HCT116 (cell line): Measurements from ENCODE around the gene IGFN1. TPM values are rescaled to one million over a fixed set of nuclear protein-coding genes. Genes with fewer than 3 reads are reported as not detected.

Source experiments
- ATAC-seq: fragments of 200-7000 bp; cut with Tn5 transposase; 2 replicates; pipeline ENCODE4 v1.9.1; 2020; ENCODE audit warnings: mild to moderate bottlenecking, moderate library complexity
- BruUV-seq: library from RNA; stranded (reverse); fragments of 400-500 nt; replicated peaks from 2 replicates; lab custom pipeline; 2021; lab: Mats Ljungman, UMichigan
- CTCF ChIA-PET: fragments of 300-600 bp; sonication (Branson Sonifier 250); formaldehyde crosslinking; loops from one replicate; lab custom pipeline; 2021; ENCODE audit warnings: antibody characterized with exemption; lab: Charles Lee
- POLR2A ChIA-PET: fragments of 300-600, 350-600 bp; sonication (Branson Sonifier 250); formaldehyde crosslinking; loops from one replicate; lab custom pipeline; 2021; ENCODE audit warnings: antibody characterized with exemption; lab: Charles Lee
- RAD21 ChIA-PET, 2 experiments: fragments of 300-600 bp; sonication (Branson Sonifier 250); formaldehyde crosslinking; loops; one replicate each; lab custom pipeline; 2023; ENCODE audit warnings: low total read pairs in 2 of 2; ENCODE audit not compliant: uncharacterized antibody in 2 of 2, unreplicated experiment in 2 of 2, low non-redundant PET in 1 of 2; lab: Charles Lee
- DNase-seq: peaks from one replicate; pipeline ENCODE4 v3.0.0-alpha.2; 2010; ENCODE audit warnings: low read depth, low spot score
- H2AFZ ChIP-seq: fragments of 200-600 bp; shearing (Covaris generic), sonication (generic); 2 replicates; pipeline ENCODE4 v1.6.1; 2017; ENCODE audit warnings: low read depth, mixed run types, mixed read lengths, antibody characterized with exemption, low read length; ENCODE audit not compliant: poor library complexity, severe bottlenecking
- H3K27ac ChIP-seq: 2 replicates; pipeline ENCODE4 v1.5.1; 2012; ENCODE audit warnings: low read depth, low read length
- H3K27me3 ChIP-seq: fragments of 200-600 bp; sonication (generic); 2 replicates; pipeline ENCODE4 v1.6.1; 2016; ENCODE audit warnings: mixed run types, low read length, mixed read lengths; ENCODE audit not compliant: insufficient read depth
- H3K36me3 ChIP-seq, 2 experiments: fragments of 200-500 bp in 1 of 2; fragments of 200-600 bp in 1 of 2; sonication (Bioruptor generic) in 1 of 2; sonication (generic) in 1 of 2; 2 replicates each; pipeline versions ENCODE4 v1.5.1 to v1.6.1; 2014 to 2016; ENCODE audit warnings: low read length in 2 of 2, inconsistent platforms in 1 of 2, mixed read lengths in 1 of 2, mixed run types in 1 of 2; ENCODE audit not compliant: insufficient read depth in 2 of 2, control insufficient read depth in 1 of 2
- H3K4me1 ChIP-seq, 2 experiments: fragments of 200-600 bp in 1 of 2; sonication (generic) in 1 of 2; 2 replicates each; pipeline versions ENCODE4 v1.5.1 to v1.6.1; 2012 to 2017; ENCODE audit warnings: low read length in 2 of 2, inconsistent platforms in 1 of 2, mild to moderate bottlenecking in 1 of 2, mixed read lengths in 1 of 2, mixed run types in 1 of 2, moderate library complexity in 1 of 2; ENCODE audit not compliant: insufficient read depth in 2 of 2, control insufficient read depth in 1 of 2
- H3K4me2 ChIP-seq: fragments of 200-600 bp; sonication (generic); 2 replicates; pipeline ENCODE4 v1.6.1; 2017; ENCODE audit warnings: mixed run types, low read length, mixed read lengths
- H3K4me3 ChIP-seq, 2 experiments: fragments of 200-600 bp in 1 of 2; sonication (generic) in 1 of 2; replicated peaks in 1 of 2; 2 replicates each; pipeline ENCODE4 v1.5.1; 2011 to 2016; ENCODE audit warnings: low read length in 2 of 2, control low read depth in 1 of 2, low read depth in 1 of 2, mild to moderate bottlenecking in 1 of 2, mixed read lengths in 1 of 2, mixed run types in 1 of 2
- H3K79me2 ChIP-seq: fragments of 200-600 bp; sonication (generic); 2 replicates; pipeline ENCODE4 v1.6.1; 2017; ENCODE audit warnings: mild to moderate bottlenecking, mixed run types, low read length, moderate library complexity, mixed read lengths; ENCODE audit not compliant: insufficient read depth
- H3K9ac ChIP-seq: fragments of 200-600 bp; sonication (generic); 2 replicates; pipeline ENCODE4 v1.6.1; 2016; ENCODE audit warnings: low read length, mixed read lengths
- H3K9me2 ChIP-seq: fragments of 200-600 bp; sonication (generic), shearing (Covaris generic); 2 replicates; pipeline ENCODE4 v1.6.1; 2017; ENCODE audit warnings: mixed run types, mild to moderate bottlenecking, moderate library complexity; ENCODE audit not compliant: insufficient read depth
- H3K9me3 ChIP-seq, 2 experiments: fragments of 200-500 bp in 1 of 2; fragments of 200-600 bp in 1 of 2; sonication (Bioruptor generic) in 1 of 2; sonication (generic) in 1 of 2; 2 replicates each; pipeline ENCODE4 v1.6.1; 2014 to 2017; ENCODE audit warnings: low read length in 2 of 2, mixed read lengths in 2 of 2, inconsistent platforms in 1 of 2, low read depth in 1 of 2, mild to moderate bottlenecking in 1 of 2, mixed run types in 1 of 2, moderate library complexity in 1 of 2; ENCODE audit not compliant: control insufficient read depth in 1 of 2, insufficient read depth in 1 of 2
- H4K20me1 ChIP-seq: fragments of 200-600 bp; sonication (generic), shearing (Covaris generic); 2 replicates; pipeline ENCODE4 v1.6.1; 2017; ENCODE audit warnings: mixed run types, mild to moderate bottlenecking, moderate library complexity; ENCODE audit not compliant: insufficient read depth
- CEBPB ChIP-seq: IDR thresholded peaks from 2 replicates; pipeline ENCODE4 v1.6.1; 2012; ENCODE audit warnings: low read depth
- EZH2phosphoT487 ChIP-seq: fragments of 200-600 bp; IDR thresholded peaks from 2 replicates; pipeline ENCODE4 v1.6.1; 2018; ENCODE audit warnings: antibody characterized with exemption, borderline replicate concordance
- FOSL1 ChIP-seq: IDR thresholded peaks from 2 replicates; pipeline ENCODE4 v1.6.1; 2012; ENCODE audit warnings: low read depth
- POLR2A ChIP-seq: IDR thresholded peaks from 2 replicates; pipeline ENCODE4 v1.7.0; 2011; ENCODE audit warnings: borderline replicate concordance; ENCODE audit not compliant: insufficient read depth, insufficient read length; ENCODE audit errors: extremely low read depth
- RAD21 ChIP-seq: IDR thresholded peaks from 2 replicates; pipeline ENCODE4 v1.6.1; 2012; ENCODE audit warnings: low read depth, mild to moderate bottlenecking
- SP1 ChIP-seq: IDR thresholded peaks from 2 replicates; pipeline ENCODE4 v1.6.1; 2012; ENCODE audit warnings: low read depth
- YY1 ChIP-seq: IDR thresholded peaks from 2 replicates; pipeline ENCODE4 v1.6.1; 2011; ENCODE audit warnings: low read length, low read depth, moderate library complexity, mild to moderate bottlenecking; ENCODE audit not compliant: insufficient replicate concordance; ENCODE audit errors: extremely low read depth
- ZFX ChIP-seq: fragments of 450-650 bp; IDR thresholded peaks from 2 replicates; pipeline ENCODE4 v1.6.1; 2017
- ZNF274 ChIP-seq: fragments of 200-500 bp; sonication (Bioruptor generic); IDR thresholded peaks from 2 replicates; pipeline ENCODE4 v1.6.1; 2014; ENCODE audit warnings: mild to moderate bottlenecking, low read depth, low read length, inconsistent platforms
- intact Hi-C: fragments of 100-400 bp; cut with micrococcal nuclease; formaldehyde crosslinking; loops from 2 replicates; pipeline ENCODE4 v1.10.0; 2022
- total RNA-seq: library from RNA; stranded (reverse); gene quantifications from one replicate; pipeline ENCODE4 v1.2.1, GENCODE V29; 2021; ENCODE audit not compliant: unreplicated experiment

Gene IGFN1
- total RNA-seq, 1 experiment from 2014 or later: not detected

DNA sequence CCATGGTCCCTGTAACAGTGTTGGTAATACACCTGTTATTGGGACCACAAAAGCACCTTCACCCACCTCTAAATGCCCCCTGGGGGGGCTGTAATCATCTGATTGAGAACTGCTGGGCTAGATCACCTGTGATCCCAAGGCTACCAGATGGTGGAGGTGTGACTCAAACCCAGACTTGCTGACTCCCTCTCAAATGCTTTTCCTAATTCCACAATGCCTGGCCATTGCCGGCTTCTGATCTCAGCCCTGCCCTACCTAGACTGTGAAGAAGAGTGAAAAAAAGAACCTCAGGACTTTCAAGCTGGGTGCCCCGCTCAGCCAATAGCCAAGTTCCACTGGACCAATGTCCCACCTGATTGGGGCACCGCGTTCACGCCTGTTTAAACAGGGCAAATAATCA, 45.9 kb upstream of the IGFN1 start:
- Histone ChIP-seq H3K4me3 (no peak overlapping the region), H3K79me2 (no peaks in the 10 kb centered on the region), H3K27ac (no peak overlapping the region), H3K9me2 (no peaks in the 10 kb centered on the region), H3K9ac (no peak overlapping the region), H3K27me3 (no peaks in the 10 kb centered on the region), H3K4me2 (no peak overlapping the region), H3K36me3 (peaks cover 37 to 44% of the 10 kb centered on the region in 2 experiments), H3K4me1 (no peaks in the 10 kb centered on the region), H3K9me3 (no peaks in the 10 kb centered on the region), H2AFZ (no peak overlapping the region), H4K20me1 (no peaks in the 10 kb centered on the region)
- DNase-seq: no peak
- no peak for ATAC-seq
- intact Hi-C loops: no loop called here
- CTCF ChIA-PET: no interaction called here
- TF ChIP-seq EZH2phosphoT487: no peak
- no peak for TF ChIP-seq ZFX
- POLR2A ChIA-PET: no interaction called here
- RAD21 ChIA-PET: no interaction called here
- BruUV-seq: no TSS peak

DNA sequence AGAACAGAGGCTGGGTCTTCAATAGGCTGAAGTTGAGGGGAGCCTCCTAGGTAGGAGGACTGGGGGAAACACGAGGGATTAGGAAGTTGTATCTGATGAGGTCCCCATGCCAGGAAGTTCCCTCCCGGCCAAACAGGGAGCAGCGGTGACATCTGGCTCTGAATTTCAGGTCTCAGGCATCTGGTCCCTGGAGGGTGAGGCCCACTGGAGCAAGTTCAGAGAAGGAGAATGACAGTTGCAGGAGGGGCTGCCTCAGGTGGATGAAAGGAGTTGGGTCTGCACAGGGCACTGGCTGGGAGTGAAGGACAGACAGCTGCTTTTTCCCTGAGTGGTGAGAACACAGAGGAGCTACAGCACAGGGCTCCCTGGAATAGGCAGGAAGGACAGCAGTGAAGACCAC, 45.5 kb upstream of the IGFN1 start:
- H3K36me3 ChIP-seq: peaks cover 40 to 44% of the 10 kb centered on the region in 2 experiments
- no peak for TF ChIP-seq POLR2A
- no peak for TF ChIP-seq ZNF274
- no peak for TF ChIP-seq CEBPB
- no peak for TF ChIP-seq YY1
- no peak for TF ChIP-seq SP1
- TF ChIP-seq FOSL1: no peak
- TF ChIP-seq RAD21: no peak
- H3K79me2 ChIP-seq: no peaks in the 10 kb centered on the region
- H3K9ac ChIP-seq: no peak overlapping the region
- H3K9me2 ChIP-seq: no peaks in the 10 kb centered on the region
- no peak overlapping the region for H3K4me3 ChIP-seq
- no peaks in the 10 kb centered on the region for H4K20me1 ChIP-seq
- POLR2A ChIA-PET: no interaction called here
- H3K27ac ChIP-seq: no peak overlapping the region
- no TSS peak for BruUV-seq
- intact Hi-C loops: no loop called here
- CTCF ChIA-PET: no interaction called here
- no peak overlapping the region for H2AFZ ChIP-seq
- H3K4me2 ChIP-seq: no peak overlapping the region
- RAD21 ChIA-PET: no interaction called here
- DNase-seq (no peak), ATAC-seq (no peak)
- H3K9me3 ChIP-seq: no peaks in the 10 kb centered on the region
- H3K27me3 ChIP-seq: no peaks in the 10 kb centered on the region
- H3K4me1 ChIP-seq: no peaks in the 10 kb centered on the region
